ENCODE results near the gene BRK1. TPM values are rescaled to one million over a fixed set of nuclear protein-coding genes. Genes with fewer than 3 reads are reported as not detected.
"Not testable (repeated sequence)": the region's sequence is repeated elsewhere in the genome, so short reads cannot be mapped to it uniquely, and the experiment has no call there.

The BRK1 gene
- total and polyA plus RNA-seq, 7 donors = 111 to 260 (median 179) TPM

DNA sequence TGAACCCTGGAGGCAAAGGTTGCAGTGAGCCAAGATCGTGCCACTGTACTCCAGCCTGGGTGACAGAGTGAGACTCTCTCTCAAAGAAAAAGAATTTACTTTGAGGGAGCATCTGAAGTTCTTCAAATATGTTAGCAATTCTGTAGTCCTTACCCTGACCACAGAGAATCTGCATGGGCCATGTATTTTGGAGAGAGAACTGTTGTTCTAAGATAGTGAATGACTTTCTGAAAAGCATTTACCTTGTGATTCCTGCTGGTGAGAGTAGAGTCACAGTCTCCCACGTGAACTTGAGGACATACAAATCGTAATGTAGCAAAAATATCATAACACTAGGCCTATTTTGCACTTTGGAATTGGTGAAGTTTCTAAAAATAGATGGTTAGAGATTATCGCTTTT lies 3.9 kb downstream of the BRK1 start:
- Histone ChIP-seq H3K36me3 (no peaks in the 10 kb centered on the region), H3K4me1 (peaks cover 0 to 32% (median 26%) of the 10 kb centered on the region in 4 donors), H3K4me3 (no peak overlapping the region), H3K27me3 (no peaks in the 10 kb centered on the region), H3K27ac (no peak overlapping the region), H3K9me3 (no peaks in the 10 kb centered on the region)
- WGBS, 2 donors = 83 to 85% methylated on average over 4 of the region's 4 CpGs
- TF ChIP-seq POLR2AphosphoS5 (IDR thresholded peaks at IDR 0.05) (no peak), EP300 (IDR thresholded peaks at IDR 0.05) (no peak), POLR2A (IDR thresholded peaks at IDR 0.05) (no peak)
- TF ChIP-seq, protein P1, sequence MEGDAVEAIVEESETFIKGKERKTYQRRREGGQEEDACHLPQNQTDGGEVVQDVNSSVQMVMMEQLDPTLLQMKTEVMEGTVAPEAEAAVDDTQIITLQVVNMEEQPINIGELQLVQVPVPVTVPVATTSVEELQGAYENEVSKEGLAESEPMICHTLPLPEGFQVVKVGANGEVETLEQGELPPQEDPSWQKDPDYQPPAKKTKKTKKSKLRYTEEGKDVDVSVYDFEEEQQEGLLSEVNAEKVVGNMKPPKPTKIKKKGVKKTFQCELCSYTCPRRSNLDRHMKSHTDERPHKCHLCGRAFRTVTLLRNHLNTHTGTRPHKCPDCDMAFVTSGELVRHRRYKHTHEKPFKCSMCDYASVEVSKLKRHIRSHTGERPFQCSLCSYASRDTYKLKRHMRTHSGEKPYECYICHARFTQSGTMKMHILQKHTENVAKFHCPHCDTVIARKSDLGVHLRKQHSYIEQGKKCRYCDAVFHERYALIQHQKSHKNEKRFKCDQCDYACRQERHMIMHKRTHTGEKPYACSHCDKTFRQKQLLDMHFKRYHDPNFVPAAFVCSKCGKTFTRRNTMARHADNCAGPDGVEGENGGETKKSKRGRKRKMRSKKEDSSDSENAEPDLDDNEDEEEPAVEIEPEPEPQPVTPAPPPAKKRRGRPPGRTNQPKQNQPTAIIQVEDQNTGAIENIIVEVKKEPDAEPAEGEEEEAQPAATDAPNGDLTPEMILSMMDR (IDR thresholded peaks at IDR 0.05) = no peak
- no peak for DNase-seq
- intact Hi-C loops (cut with DNase I) = loop anchor here (5.0 to 10.0 kb wide), 3 partner anchors 92 to 187 kb away; partner anchors contain the start of genes CRELD1, EMC3 and FANCD2

DNA sequence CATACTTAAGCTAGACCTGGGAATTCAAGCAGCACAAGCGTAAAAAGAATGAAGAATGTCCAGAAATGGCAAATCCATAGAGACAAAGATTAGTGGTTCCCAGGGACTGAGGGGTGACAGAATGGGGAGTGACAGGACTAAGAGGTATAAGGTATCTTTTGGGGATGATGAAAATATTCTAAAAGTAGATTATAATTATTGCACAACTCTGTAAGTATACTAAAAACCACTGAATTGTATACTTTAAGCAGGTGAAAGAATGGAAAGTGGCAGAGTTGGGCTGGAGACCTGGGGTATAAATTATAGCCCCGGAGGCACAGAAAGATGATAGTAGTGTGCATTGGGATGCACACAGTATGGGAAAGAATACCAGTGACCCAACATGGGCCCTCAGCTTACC lies 5.6 kb downstream of the BRK1 start:
- H3K9me3 ChIP-seq = no peaks in the 10 kb centered on the region
- no peak overlapping the region for H3K4me3 ChIP-seq
- intact Hi-C loops (cut with DNase I) = no loop called here
- no peak overlapping the region for H3K27ac ChIP-seq
- peaks cover 1 to 10% (median 5%) of the 10 kb centered on the region in 4 donors for H3K36me3 ChIP-seq
- TF ChIP-seq EP300 (IDR thresholded peaks at IDR 0.05) (no peak), POLR2A (IDR thresholded peaks at IDR 0.05) (no peak), POLR2AphosphoS5 (IDR thresholded peaks at IDR 0.05) (no peak)
- TF ChIP-seq, protein P1 (IDR thresholded peaks at IDR 0.05) = no peak
- peaks cover 0 to 26% (median 23%) of the 10 kb centered on the region in 4 donors for H3K4me1 ChIP-seq
- 89 to 97% methylated on average over 2 of the region's 2 CpGs for WGBS, 2 donors
- no peak for DNase-seq
- H3K27me3 ChIP-seq = no peaks in the 10 kb centered on the region

GRCh38 chr3:10122724-10123123 lies 7.2 kb downstream of the BRK1 start:
- no peaks in the 10 kb centered on the region for H3K27me3 ChIP-seq
- H3K36me3 ChIP-seq = peaks cover 8 to 27% (median 15%) of the 10 kb centered on the region in 4 donors
- 89 to 91% methylated on average over 4 of the region's 4 CpGs for WGBS, 2 donors
- no peaks in the 10 kb centered on the region for H3K9me3 ChIP-seq
- no peak for DNase-seq
- intact Hi-C loops (cut with DNase I) = no loop called here
- H3K4me3 ChIP-seq = no peak overlapping the region
- peaks cover 0 to 10% (median 7%) of the 10 kb centered on the region in 4 donors for H3K4me1 ChIP-seq
- H3K27ac ChIP-seq = no peak overlapping the region
- TF ChIP-seq POLR2AphosphoS5 (IDR thresholded peaks at IDR 0.05) (no peak), POLR2A (IDR thresholded peaks at IDR 0.05) (no peak), EP300 (IDR thresholded peaks at IDR 0.05) (no peak)
- TF ChIP-seq, protein P1 (IDR thresholded peaks at IDR 0.05) = no peak

DNA sequence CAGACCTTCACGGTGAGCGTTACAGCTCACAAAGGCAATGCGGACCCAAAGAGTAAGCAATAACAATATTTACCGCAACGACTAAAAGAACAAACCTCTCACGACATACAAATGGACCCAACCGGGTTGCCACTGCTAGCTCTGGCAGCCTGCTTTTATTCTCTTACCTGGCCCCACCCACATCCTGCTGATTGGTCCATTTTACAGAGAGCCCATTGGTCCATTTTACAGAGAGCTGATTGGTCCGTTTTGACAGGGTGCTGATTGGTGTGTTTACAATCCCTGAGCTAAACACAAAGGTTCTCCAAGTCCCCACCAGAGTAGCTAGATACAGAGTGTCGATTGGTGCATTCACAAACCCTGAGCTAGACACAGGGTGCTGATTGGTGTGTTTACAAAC lies 20.4 kb downstream of the BRK1 start:
- WGBS, 2 donors = 94 to 96% methylated on average over 9 of the region's 9 CpGs
- intact Hi-C loops (cut with DNase I); H3K27ac ChIP-seq; H3K36me3 ChIP-seq; H3K4me1 ChIP-seq; DNase-seq; H3K4me3 ChIP-seq; H3K27me3 ChIP-seq; H3K9me3 ChIP-seq: not testable (repeated sequence)

DNA sequence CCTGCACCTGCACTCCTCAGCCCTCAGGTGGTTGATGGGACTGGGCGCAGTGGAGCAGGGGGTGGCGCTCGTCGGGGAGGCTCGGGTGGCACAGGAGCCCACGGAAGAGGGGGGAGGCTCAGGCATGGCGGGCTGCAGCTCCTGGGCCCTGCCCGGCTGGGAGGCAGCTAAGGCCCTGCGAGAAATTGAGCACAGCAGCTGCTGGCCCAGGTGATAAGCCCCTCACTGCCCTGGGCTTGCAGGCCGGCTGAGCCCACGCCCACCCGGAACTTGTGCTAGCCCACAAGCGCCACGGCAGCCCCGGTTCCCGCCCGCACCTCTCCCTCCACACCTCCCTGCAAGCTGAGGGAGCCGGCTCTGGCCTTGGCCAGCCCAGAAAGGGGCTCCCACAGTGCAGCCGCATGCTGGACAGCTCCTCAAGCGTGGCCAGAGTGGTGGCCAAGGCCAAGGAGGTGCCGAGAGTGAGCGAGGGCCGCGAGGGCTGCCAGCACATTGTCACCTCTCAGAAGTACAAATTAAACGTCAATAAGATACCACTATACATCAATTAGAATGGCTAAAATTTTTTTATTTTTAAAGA lies 21.0 kb downstream of the BRK1 start:
- Histone ChIP-seq H3K27me3 (no peaks in the 10 kb centered on the region), H3K9me3 (no peaks in the 10 kb centered on the region), H3K4me3 (no peak overlapping the region), H3K27ac (no peak overlapping the region), H3K4me1 (peaks cover 0 to 3% (median 0%) of the 10 kb centered on the region in 4 donors), H3K36me3 (no peaks in the 10 kb centered on the region)
- TF ChIP-seq POLR2AphosphoS5 (IDR thresholded peaks at IDR 0.05) (no peak), POLR2A (IDR thresholded peaks at IDR 0.05) (no peak), EP300 (IDR thresholded peaks at IDR 0.05) (no peak)
- TF ChIP-seq, protein P1 (IDR thresholded peaks at IDR 0.05) = no peak
- no peak for DNase-seq
- WGBS, 2 donors = 92 to 94% methylated on average over 25 of the region's 25 CpGs
- intact Hi-C loops (cut with DNase I) = no loop called here

All from sigmoid colon (tissue), 7 donors.